ENCODE measurements around the gene EPB42.

GRCh38 chr15:43211224-43211735, 9.5 kb downstream of the EPB42 start:
- TF ChIP-seq FOXM1 (IDR thresholded peaks at IDR 0.05; ENCODE audit: borderline replicate concordance) (no peak), HDGF (IDR thresholded peaks at IDR 0.05; ENCODE audit: borderline replicate concordance) (no peak), NFRKB (IDR thresholded peaks at IDR 0.05) (no peak), FOXK2 (IDR thresholded peaks at IDR 0.05) (no peak), BHLHE40 (IDR thresholded peaks at IDR 0.05; ENCODE audit: borderline replicate concordance) (no peak), SP1 (IDR thresholded peaks at IDR 0.05) (no peak), ELF4 (IDR thresholded peaks at IDR 0.05) (no peak), TARDBP (IDR thresholded peaks at IDR 0.05) (no peak), FOXA1 (IDR thresholded peaks at IDR 0.05) (no peak), SUZ12 (IDR thresholded peaks at IDR 0.05) (no peak), LEF1 (IDR thresholded peaks at IDR 0.05; ENCODE audit: borderline replicate concordance) (no peak), ZNF384 (IDR thresholded peaks at IDR 0.05) (no peak)

All from HEK293T (cell line).